Activated T-cell treated with anti-CD3 and anti-CD28 coated beads, Interleukin-2, amount 50 U/mL, for 24 hours (primary cell): Measurements from ENCODE around the gene TF.

ENCODE experiments used
- DNase-seq: peaks from one replicate; pipeline ENCODE4 v3.0.0-alpha.2; 2020
- H3K27ac Mint-ChIP-seq: 2 replicates; pipeline ENCODE4 v1.8.0; 2020; ENCODE audit warnings: mild to moderate bottlenecking, mixed read lengths
- H3K27me3 Mint-ChIP-seq: 2 replicates; pipeline ENCODE4 v1.8.0; 2020; ENCODE audit warnings: mixed read lengths
- H3K36me3 Mint-ChIP-seq: 2 replicates; pipeline ENCODE4 v1.8.0; 2020; ENCODE audit warnings: low read depth, mixed read lengths
- H3K4me1 Mint-ChIP-seq: 2 replicates; pipeline ENCODE4 v1.8.0; 2020; ENCODE audit warnings: low read depth, mixed read lengths
- H3K4me3 Mint-ChIP-seq: 2 replicates; pipeline ENCODE4 v1.8.0; 2020; ENCODE audit warnings: mild to moderate bottlenecking, moderate library complexity, mixed read lengths
- H3K9me3 Mint-ChIP-seq: 2 replicates; pipeline ENCODE4 v1.8.0; 2020; ENCODE audit warnings: mixed read lengths

Gene TF

DNA sequence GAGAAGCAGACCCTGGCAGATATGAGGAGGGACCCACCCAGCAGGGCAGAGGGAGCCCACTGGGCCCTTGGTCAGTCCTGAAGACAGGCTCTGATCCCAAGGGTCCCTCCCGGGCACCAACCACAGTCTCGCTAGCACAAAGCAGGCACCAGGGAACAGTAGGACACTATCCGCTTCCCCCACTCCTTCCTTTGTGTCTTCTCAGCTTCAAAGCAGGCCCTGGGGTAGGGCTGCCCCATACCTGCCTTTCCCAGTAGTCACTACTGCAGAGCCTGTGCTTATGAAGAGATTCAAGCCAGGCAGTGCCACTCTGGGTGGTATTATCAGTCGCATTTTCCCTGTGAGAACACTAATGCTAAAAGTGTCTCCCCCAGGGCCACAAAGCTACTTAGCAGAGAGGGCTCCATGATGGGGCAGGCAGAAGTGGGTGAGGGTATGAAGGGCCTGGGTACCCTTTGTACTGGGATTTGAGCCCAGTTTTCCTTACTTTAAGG is 92.2 kb downstream of the TF start:
- H3K9me3 Mint-ChIP-seq: no peaks in the 10 kb centered on the region
- H3K27me3 Mint-ChIP-seq: no peaks in the 10 kb centered on the region
- H3K4me1 Mint-ChIP-seq: no peaks in the 10 kb centered on the region
- H3K4me3 Mint-ChIP-seq: no peak overlapping the region
- no peaks in the 10 kb centered on the region for H3K36me3 Mint-ChIP-seq
- H3K27ac Mint-ChIP-seq: no peak overlapping the region
- DNase-seq: no peak

DNA sequence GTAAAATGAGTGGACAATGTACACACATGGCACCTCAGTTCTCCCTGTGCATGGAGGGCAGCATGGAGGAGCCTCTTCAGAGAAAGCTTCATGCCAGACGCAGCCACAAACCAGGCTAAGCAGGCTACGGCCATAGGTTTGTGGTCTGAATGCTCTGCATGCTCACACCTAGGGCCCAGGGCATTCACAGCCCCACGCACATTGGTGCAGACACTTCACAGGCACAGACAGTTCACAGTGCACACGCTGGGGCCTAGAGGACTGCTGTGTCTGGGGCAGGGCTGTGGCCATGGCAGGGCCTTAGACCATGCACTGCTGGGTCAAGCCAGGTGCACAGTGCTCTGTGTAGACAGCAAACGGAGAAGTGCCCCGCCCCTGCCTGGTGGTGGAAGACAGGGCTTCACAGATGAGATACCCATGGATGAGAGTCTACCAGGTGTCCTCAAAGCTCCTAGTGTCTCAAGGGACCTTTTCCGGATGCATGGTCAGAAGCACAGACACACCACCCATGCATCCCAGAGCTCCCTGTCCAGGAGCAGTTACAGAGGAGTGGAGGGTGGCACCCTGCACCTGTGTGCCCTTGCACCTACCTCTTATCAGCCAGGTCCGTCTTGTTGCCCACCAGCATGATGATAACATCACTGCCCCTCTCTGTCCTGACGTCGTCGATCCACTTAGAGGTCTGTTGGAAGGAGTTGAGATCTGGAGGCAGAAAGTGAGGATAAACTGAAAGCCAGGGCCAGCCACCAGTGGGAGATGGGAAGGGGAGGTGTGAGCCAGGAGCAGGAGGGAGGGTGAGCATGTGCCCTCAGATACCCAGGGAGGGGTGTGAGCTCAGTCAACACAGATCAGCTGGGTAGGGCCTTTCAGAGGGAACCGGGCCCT is 93.0 kb downstream of the TF start:
- H3K4me3 Mint-ChIP-seq: no peak overlapping the region
- no peak overlapping the region for H3K27ac Mint-ChIP-seq
- H3K4me1 Mint-ChIP-seq: no peaks in the 10 kb centered on the region
- no peaks in the 10 kb centered on the region for H3K27me3 Mint-ChIP-seq
- DNase-seq: no peak
- H3K36me3 Mint-ChIP-seq: no peaks in the 10 kb centered on the region
- H3K9me3 Mint-ChIP-seq: no peaks in the 10 kb centered on the region

DNA sequence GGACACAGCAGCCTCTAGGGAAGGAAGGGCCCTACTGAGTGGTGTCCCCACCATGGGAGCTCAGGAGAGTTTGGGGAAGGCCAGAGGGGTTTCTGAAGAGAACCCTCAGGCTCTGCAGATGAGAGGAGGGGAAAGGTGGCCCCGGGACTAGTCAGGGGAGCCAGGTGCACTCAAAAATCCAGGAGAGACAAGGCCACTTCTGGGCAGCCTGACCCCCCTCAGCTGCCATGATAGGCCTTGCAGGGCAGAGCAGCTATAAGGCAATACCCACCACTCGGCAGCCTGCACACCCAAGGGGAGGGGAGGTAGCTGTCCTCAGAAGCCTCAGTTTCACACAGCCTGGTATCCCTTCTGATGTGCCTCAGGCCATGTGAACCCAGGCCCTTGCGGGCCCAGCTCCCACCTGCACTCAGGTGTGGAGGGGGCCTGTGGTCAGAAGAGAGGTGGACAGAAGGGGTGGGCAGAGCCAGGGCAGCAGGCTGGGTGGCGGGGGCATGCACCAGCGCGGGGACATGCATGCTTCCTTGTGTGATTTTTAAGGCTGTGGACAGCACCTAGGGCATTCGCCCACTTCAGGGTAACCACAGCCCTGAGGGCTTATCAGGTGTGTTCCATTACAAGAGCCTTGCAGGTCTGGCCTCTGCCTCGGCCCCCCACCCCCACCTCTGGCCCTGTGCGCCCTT is 94.0 kb downstream of the TF start:
- DNase-seq: no peak
- H3K4me1 Mint-ChIP-seq: no peaks in the 10 kb centered on the region
- no peaks in the 10 kb centered on the region for H3K36me3 Mint-ChIP-seq
- no peak overlapping the region for H3K27ac Mint-ChIP-seq
- no peaks in the 10 kb centered on the region for H3K27me3 Mint-ChIP-seq
- H3K9me3 Mint-ChIP-seq: no peaks in the 10 kb centered on the region
- H3K4me3 Mint-ChIP-seq: no peak overlapping the region

DNA sequence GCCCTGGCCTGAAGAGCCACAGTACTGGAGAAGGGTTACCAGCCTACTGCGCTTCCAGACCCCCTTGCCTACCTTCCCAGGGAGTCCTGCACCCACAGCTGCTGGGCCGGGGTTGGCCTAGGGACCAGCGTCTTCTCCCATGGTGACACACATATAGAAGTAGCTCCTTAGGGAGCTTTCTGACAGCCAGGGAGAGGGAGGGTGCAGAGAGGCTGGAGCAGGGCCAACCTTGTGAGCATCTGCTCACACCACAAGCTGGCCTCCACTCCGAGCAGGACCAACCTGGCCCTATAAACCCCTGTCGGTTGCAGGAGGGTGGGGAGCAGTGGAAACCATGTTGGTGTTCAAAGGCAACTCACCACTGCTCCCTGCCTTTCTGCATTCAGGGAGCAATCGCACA is 94.6 kb downstream of the TF start:
- no peak overlapping the region for H3K27ac Mint-ChIP-seq
- no peaks in the 10 kb centered on the region for H3K27me3 Mint-ChIP-seq
- no peak overlapping the region for H3K4me3 Mint-ChIP-seq
- H3K9me3 Mint-ChIP-seq: no peaks in the 10 kb centered on the region
- H3K4me1 Mint-ChIP-seq: no peaks in the 10 kb centered on the region
- no peak for DNase-seq
- no peaks in the 10 kb centered on the region for H3K36me3 Mint-ChIP-seq

DNA sequence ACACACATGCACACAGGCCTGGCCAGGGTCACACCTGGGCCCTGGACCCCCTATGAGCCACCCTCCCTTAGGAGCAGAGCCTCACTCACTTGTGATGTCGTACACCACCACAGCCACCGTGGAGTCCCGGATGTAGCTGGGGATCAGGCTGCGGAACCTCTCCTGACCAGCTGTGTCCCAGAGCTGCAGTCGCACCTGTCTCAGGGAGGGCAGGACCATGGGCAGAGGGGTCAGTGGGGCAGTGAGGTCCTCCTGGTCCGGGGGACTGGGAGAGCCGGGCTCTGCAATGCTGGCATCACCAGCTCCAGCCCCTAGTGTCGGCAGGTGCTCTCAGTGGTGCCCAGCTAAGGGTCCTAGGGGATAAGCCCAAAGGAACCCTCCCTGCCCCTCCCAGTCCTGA is 95.0 kb downstream of the TF start:
- Mint-ChIP-seq H3K27ac (no peak overlapping the region), H3K9me3 (no peaks in the 10 kb centered on the region), H3K36me3 (no peaks in the 10 kb centered on the region)

DNA sequence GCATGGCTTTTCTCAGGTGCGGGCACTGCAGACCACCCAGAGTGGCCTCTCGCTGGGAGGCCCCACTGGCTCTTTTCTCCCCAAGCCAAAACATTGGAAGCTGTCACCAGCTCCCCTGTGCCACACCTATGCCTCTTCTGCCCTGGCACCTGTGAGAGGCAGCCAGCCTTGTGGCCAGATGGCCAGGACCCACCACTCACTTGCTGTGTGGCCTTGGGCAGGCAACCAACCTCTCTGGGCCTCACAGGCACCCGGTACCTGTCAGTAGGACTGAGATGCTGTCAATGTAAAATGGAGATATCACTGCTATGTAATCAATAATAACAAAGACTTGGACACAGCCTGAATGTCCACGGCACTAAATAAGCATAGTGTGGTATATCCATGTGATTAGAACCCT is 96.0 kb downstream of the TF start:
- Mint-ChIP-seq H3K4me3 (no peak overlapping the region), H3K27me3 (no peaks in the 10 kb centered on the region), H3K4me1 (no peaks in the 10 kb centered on the region), H3K36me3 (no peaks in the 10 kb centered on the region), H3K9me3 (no peaks in the 10 kb centered on the region), H3K27ac (no peak overlapping the region)
- no peak for DNase-seq

More for the DNA sequence above, 95.0 kb downstream of the TF start:
- no peak for DNase-seq
- no peak overlapping the region for H3K4me3 Mint-ChIP-seq
- H3K27me3 Mint-ChIP-seq: no peaks in the 10 kb centered on the region
- no peaks in the 10 kb centered on the region for H3K4me1 Mint-ChIP-seq

DNA sequence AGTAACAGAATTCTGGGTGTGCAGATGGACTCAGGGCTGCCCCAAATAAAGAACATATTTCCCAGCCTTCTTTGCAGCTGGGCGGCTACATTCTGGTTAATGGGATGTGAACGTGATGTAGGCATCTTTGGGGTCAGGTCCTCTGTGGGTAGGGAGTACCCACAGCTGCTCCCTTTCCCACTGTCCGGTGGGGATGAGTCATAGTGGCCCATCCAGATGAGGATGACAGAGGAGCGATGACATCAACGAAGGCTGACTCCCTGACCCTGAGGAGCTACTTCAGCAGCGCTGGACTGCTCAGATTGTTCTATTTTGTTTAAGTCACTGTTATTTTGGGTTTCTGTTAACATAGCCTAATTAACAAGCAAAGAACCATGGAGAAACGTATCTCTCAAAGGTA is 97.4 kb downstream of the TF start:
- Mint-ChIP-seq H3K9me3 (no peaks in the 10 kb centered on the region), H3K4me1 (no peaks in the 10 kb centered on the region), H3K4me3 (no peak overlapping the region), H3K36me3 (no peaks in the 10 kb centered on the region), H3K27ac (no peak overlapping the region), H3K27me3 (no peaks in the 10 kb centered on the region)
- DNase-seq: no peak

DNA sequence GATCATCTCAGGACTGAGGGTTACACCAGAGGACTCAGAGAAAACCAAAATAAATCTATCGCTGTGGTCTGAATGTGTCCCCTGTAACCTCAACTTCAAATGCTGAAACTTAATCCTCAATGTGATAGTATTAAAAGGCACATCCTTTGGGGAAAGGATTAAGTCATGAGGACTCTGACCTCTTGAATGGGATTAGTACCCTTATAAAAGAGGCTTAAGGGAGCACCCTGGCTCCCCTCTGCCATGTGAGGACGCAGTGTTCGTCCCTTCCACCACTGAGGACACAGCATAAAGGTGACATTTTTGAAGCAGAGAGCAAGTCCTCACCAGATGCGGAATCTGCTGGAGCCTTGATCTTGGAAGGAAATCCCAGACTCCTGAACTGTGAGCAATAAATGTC is 98.9 kb downstream of the TF start:
- Mint-ChIP-seq H3K9me3 (no peaks in the 10 kb centered on the region), H3K27me3 (no peaks in the 10 kb centered on the region), H3K27ac (no peak overlapping the region), H3K36me3 (no peaks in the 10 kb centered on the region), H3K4me1 (no peaks in the 10 kb centered on the region), H3K4me3 (no peak overlapping the region)
- no peak for DNase-seq
